ENCODE results near the gene GABRB2.
"Not testable (repeated sequence)": the region's sequence is repeated elsewhere in the genome, so short reads cannot be mapped to it uniquely, and the experiment has no call there.

Gene GABRB2

GRCh38 chr5:161546470-161547301 lies at the start of gene GABRB2:
GABRB2 (minus strand) TSS chr5:161546725; CDS start chr5:161546643, 82 bp downstream.
- intact Hi-C loops (cut with DNase I), result no loop called here
- peak; percentile 60 to 88 (median 78) for DNase-seq

GRCh38 chr5:161585798-161586197 lies 39.3 kb upstream of the GABRB2 start:
- no peak for DNase-seq
- intact Hi-C loops (cut with DNase I), result no loop called here

GRCh38 chr5:161580621-161581020 lies 34.1 kb upstream of the GABRB2 start:
- peak in 36 of 42 donors; percentile 3 to 78 (median 42) for DNase-seq
- intact Hi-C loops (cut with DNase I), result no loop called here

GRCh38 chr5:161572914-161573313 lies 26.4 kb upstream of the GABRB2 start:
- intact Hi-C loops (cut with DNase I), result no loop called here
- DNase-seq, result no peak

- intact Hi-C loops (cut with DNase I), result no loop called here
- peak in 36 of 42 donors; percentile 17 to 87 (median 58) for DNase-seq
Observed at GRCh38 chr5:161566081-161566480, 19.6 kb upstream of the GABRB2 start.

GRCh38 chr5:161562446-161562845 lies 15.9 kb upstream of the GABRB2 start:
- DNase-seq, result no peak
- intact Hi-C loops (cut with DNase I), result no loop called here

GRCh38 chr5:161549106-161549505 lies 2.6 kb upstream of the GABRB2 start:
- peak in 24 of 42 donors; percentile 4 to 71 (median 38) for DNase-seq
- intact Hi-C loops (cut with DNase I), result no loop called here

- DNase-seq, result peak in 8 of 42 donors; percentile 2 to 42 (median 10)
- intact Hi-C loops (cut with DNase I), result no loop called here
Observed at GRCh38 chr5:161548487-161549094, 2.1 kb upstream of the GABRB2 start.

- intact Hi-C loops (cut with DNase I), result no loop called here
- peak in 36 of 42 donors; percentile 3 to 66 (median 38) for DNase-seq
Observed at GRCh38 chr5:161547738-161548486, 1.4 kb upstream of the GABRB2 start.

GRCh38 chr5:161547406-161547737 lies 847 bp upstream of the GABRB2 start:
- intact Hi-C loops (cut with DNase I), result no loop called here
- DNase-seq, result peak in 3 of 42 donors; percentile 17 to 60 (median 30)

GRCh38 chr5:161546095-161546469 lies 443 bp downstream of the GABRB2 start:
- intact Hi-C loops (cut with DNase I), result no loop called here
- DNase-seq, result peak in 13 of 42 donors; percentile 5 to 51 (median 16)

- DNase-seq, result peak in 9 of 42 donors; percentile 3 to 46 (median 11)
- intact Hi-C loops (cut with DNase I), result no loop called here
Observed at GRCh38 chr5:161545344-161546094, 1.0 kb downstream of the GABRB2 start.

- intact Hi-C loops (cut with DNase I), result no loop called here
Observed at GRCh38 chr5:161544350-161544765, 2.2 kb downstream of the GABRB2 start.

GRCh38 chr5:161539016-161539415 lies 7.5 kb downstream of the GABRB2 start:
- no peak for DNase-seq
- intact Hi-C loops (cut with DNase I), result no loop called here

More at GRCh38 chr5:161544350-161544765, 2.2 kb downstream of the GABRB2 start:
- DNase-seq, result peak; percentile 45 to 85 (median 70)

- DNase-seq, result no peak
- intact Hi-C loops (cut with DNase I), result no loop called here
Observed at GRCh38 chr5:161535762-161536161, 10.8 kb downstream of the GABRB2 start.

GRCh38 chr5:161530700-161531099 lies 15.8 kb downstream of the GABRB2 start:
- intact Hi-C loops (cut with DNase I), result no loop called here
- peak in 1 of 42 donors; percentile 22 for DNase-seq

- intact Hi-C loops (cut with DNase I), result no loop called here
- DNase-seq, result no peak
Observed at GRCh38 chr5:161513942-161514341, 32.6 kb downstream of the GABRB2 start.

- DNase-seq, result no peak
- intact Hi-C loops (cut with DNase I), result no loop called here
Observed at GRCh38 chr5:161507591-161507990, 38.9 kb downstream of the GABRB2 start.

GRCh38 chr5:161505160-161505559 lies 41.4 kb downstream of the GABRB2 start:
- DNase-seq, result peak in 3 of 42 donors; percentile 7 to 42 (median 23)
- intact Hi-C loops (cut with DNase I), result not testable (repeated sequence)
